Liver (tissue), 9 donors: ENCODE data around the gene ADAP1. TPM values are rescaled to one million over a fixed set of nuclear protein-coding genes. Genes with fewer than 3 reads are reported as not detected.

ENCODE experiments used
- DNase-seq: peaks from one replicate; pipeline ENCODE4 v3.0.0-alpha.2; 2017; ENCODE audit warnings: low spot score
- H3K27ac ChIP-seq, 2 donors: one replicate each; pipeline ENCODE4 v1.7.0; 2013; ENCODE audit warnings: inconsistent platforms in 2 of 2, low read length in 2 of 2, control low read depth in 1 of 2, low read depth in 1 of 2, mild to moderate bottlenecking in 1 of 2
- H3K27me3 ChIP-seq, 4 donors: one replicate each; pipeline versions ENCODE4 v1.6.1 to v1.7.0; 2013; ENCODE audit warnings: low read length in 3 of 4, inconsistent platforms in 1 of 4, mild to moderate bottlenecking in 1 of 4, moderate library complexity in 1 of 4; ENCODE audit not compliant: control insufficient read depth in 4 of 4, insufficient read depth in 4 of 4
- H3K36me3 ChIP-seq, 4 donors: one replicate each; pipeline versions ENCODE4 v1.6.1 to v1.7.0; 2013; ENCODE audit warnings: low read length in 3 of 4, mild to moderate bottlenecking in 3 of 4, low read depth in 1 of 4, moderate library complexity in 1 of 4; ENCODE audit not compliant: control insufficient read depth in 4 of 4, insufficient read depth in 3 of 4
- H3K4me1 ChIP-seq, 4 donors: one replicate each; pipeline versions ENCODE4 v1.6.1 to v1.7.0; 2013; ENCODE audit warnings: low read length in 3 of 4, mild to moderate bottlenecking in 3 of 4, moderate library complexity in 1 of 4; ENCODE audit not compliant: control insufficient read depth in 4 of 4, insufficient read depth in 4 of 4
- H3K4me3 ChIP-seq, 3 donors: one replicate each; pipeline versions ENCODE4 v1.6.1 to v1.7.0; 2013; ENCODE audit warnings: low read length in 3 of 3, control low read depth in 1 of 3, low read depth in 1 of 3, mild to moderate bottlenecking in 1 of 3
- H3K9ac ChIP-seq, 2 donors: one replicate each; pipeline ENCODE4 v1.7.0; 2013; ENCODE audit warnings: low read length in 2 of 2, mild to moderate bottlenecking in 2 of 2, moderate library complexity in 2 of 2, control low read depth in 1 of 2, low read depth in 1 of 2
- H3K9me3 ChIP-seq, 4 donors: one replicate each; pipeline versions ENCODE4 v1.6.1 to v1.7.0; 2013; ENCODE audit warnings: low read length in 3 of 4; ENCODE audit not compliant: control insufficient read depth in 4 of 4
- EGR1 ChIP-seq, 2 donors: IDR thresholded peaks; 2 replicates each; pipeline ENCODE4 v1.6.1; 2016 to 2018; ENCODE audit warnings: antibody characterized with exemption in 2 of 2, low read depth in 2 of 2
- FOXA1 ChIP-seq: IDR thresholded peaks from 2 replicates; pipeline ENCODE4 v1.6.1; 2016; ENCODE audit warnings: antibody characterized with exemption
- FOXA2 ChIP-seq: IDR thresholded peaks from 2 replicates; pipeline ENCODE4 v1.6.1; 2016; ENCODE audit warnings: antibody characterized with exemption
- GABPA ChIP-seq, 2 donors: IDR thresholded peaks in 1 of 2; conservative IDR thresholded peaks in 1 of 2; 2 replicates each; pipeline ENCODE4 v1.6.1; 2016; ENCODE audit warnings: antibody characterized with exemption in 2 of 2, mild to moderate bottlenecking in 1 of 2, moderate library complexity in 1 of 2
- HNF4A ChIP-seq, 2 donors: conservative IDR thresholded peaks; 2 replicates each; pipeline ENCODE4 v1.6.1; 2016; ENCODE audit warnings: antibody characterized with exemption in 2 of 2, mild to moderate bottlenecking in 2 of 2
- HNF4G ChIP-seq: IDR thresholded peaks from 2 replicates; pipeline ENCODE4 v1.6.1; 2016; ENCODE audit warnings: antibody characterized with exemption
- MAX ChIP-seq: IDR thresholded peaks from 2 replicates; pipeline ENCODE4 v1.6.1; 2016; ENCODE audit warnings: antibody characterized with exemption
- RAD21 ChIP-seq, 2 donors: IDR thresholded peaks; 2 replicates each; pipeline ENCODE4 v1.6.1; 2016; ENCODE audit warnings: antibody characterized with exemption in 2 of 2, mild to moderate bottlenecking in 2 of 2
- REST ChIP-seq: IDR thresholded peaks from 2 replicates; pipeline ENCODE4 v1.6.1; 2016; ENCODE audit warnings: antibody characterized with exemption, mild to moderate bottlenecking
- RXRA ChIP-seq, 2 donors: IDR thresholded peaks; 2 replicates each; pipeline ENCODE4 v1.6.1; 2017 to 2018; ENCODE audit warnings: antibody characterized with exemption in 2 of 2, mild to moderate bottlenecking in 1 of 2
- SP1 ChIP-seq: IDR thresholded peaks from 2 replicates; pipeline ENCODE4 v1.6.1; 2018; ENCODE audit warnings: antibody characterized with exemption, mild to moderate bottlenecking
- TAF1 ChIP-seq: conservative IDR thresholded peaks from 2 replicates; pipeline ENCODE4 v1.6.1; 2016; ENCODE audit warnings: antibody characterized with exemption, mild to moderate bottlenecking
- WGBS: extraction: QIAGEN DNeasy Blood & Tissue Kit; methylation state at CpG from one replicate; pipeline ENCODE4 v1.1.7; 2013; 5-methylcytosine and 5-hydroxymethylcytosine counted together
- polyA plus RNA-seq, 2 donors: library from polyadenylated mRNA; stranded (reverse) in 1 of 2; unstranded in 1 of 2; fragments of 200-250 nt in 1 of 2; fragments of >200 nt in 1 of 2; fragmentation: Nextera tagmentation in 1 of 2; extraction: Ambion mirVana in 1 of 2; gene quantifications; one replicate each; pipeline versions ENCODE4 v1.2.1 to v1.2.3, GENCODE V29; 2013 to 2015
- total RNA-seq, 2 donors: library from RNA; depleted of rRNA; stranded (reverse); fragments of >200 nt; gene quantifications; one replicate each; pipeline ENCODE4 v1.2.3, GENCODE V29; 2014
- donor health status: healthy.
- donor health status: healthy.
- donor health status: healthy.
- donor health status: healthy.
- donor health status: healthy.

The ADAP1 gene
- total and polyA plus RNA-seq, 4 donors, result 0.46 to 3.7 (median 2.7) TPM

GRCh38 chr7:921071-921461 is 33.4 kb downstream of the ADAP1 start:
- Histone ChIP-seq H3K27me3 (no peaks in the 10 kb centered on the region), H3K9me3 (no peaks in the 10 kb centered on the region), H3K4me1 (peaks cover 0 to 6% (median 2%) of the 10 kb centered on the region in 4 donors), H3K27ac (no peak overlapping the region), H3K9ac (no peak overlapping the region), H3K4me3 (no peak overlapping the region), H3K36me3 (no peaks in the 10 kb centered on the region)
- no peak for DNase-seq
- no peak for TF ChIP-seq MAX
- TF ChIP-seq FOXA2, result no peak
- no peak for TF ChIP-seq HNF4A (conservative IDR thresholded peaks at IDR 0.05)
- TF ChIP-seq FOXA1, result no peak
- no peak for TF ChIP-seq REST
- TF ChIP-seq TAF1, result no peak
- no peak for TF ChIP-seq RXRA (IDR thresholded peaks at IDR 0.05)
- TF ChIP-seq GABPA (IDR thresholded peaks at IDR 0.05 in 1 of 2, conservative IDR thresholded peaks at IDR 0.05 in 1 of 2), result no peak
- TF ChIP-seq SP1, result no peak
- TF ChIP-seq HNF4G, result no peak
- no peak for TF ChIP-seq RAD21 (IDR thresholded peaks at IDR 0.05)
- 88% methylated on average over 15 of the region's 15 CpGs for WGBS

GRCh38 chr7:920351-921070 is 34.0 kb downstream of the ADAP1 start:
- no peak for DNase-seq

More at GRCh38 chr7:920351-921070, 34.0 kb downstream of the ADAP1 start:
- Histone ChIP-seq H3K27me3 (no peaks in the 10 kb centered on the region), H3K9me3 (no peaks in the 10 kb centered on the region), H3K36me3 (no peaks in the 10 kb centered on the region), H3K4me3 (no peak overlapping the region), H3K4me1 (peaks cover 0 to 6% (median 1%) of the 10 kb centered on the region in 4 donors), H3K27ac (no peak overlapping the region), H3K9ac (no peak overlapping the region)
- WGBS, result 71% methylated on average over 40 of the region's 40 CpGs
- TF ChIP-seq TAF1 (no peak), FOXA1 (no peak), REST (no peak), HNF4A (conservative IDR thresholded peaks at IDR 0.05) (no peak), EGR1 (IDR thresholded peaks at IDR 0.05; ENCODE audit: low read depth in 2 of 2) (no peak), HNF4G (no peak)
